PC-9 (cell line): ENCODE measurements around the gene CFAP61. TPM values are rescaled to one million over a fixed set of nuclear protein-coding genes. Genes with fewer than 3 reads are reported as not detected.

Source experiments
- BruUV-seq: library from RNA; stranded (reverse); fragments of 400-500 nt; replicated peaks from 2 replicates; lab custom pipeline; 2021; lab: Mats Ljungman, UMichigan
- CTCF ChIA-PET: fragments of 300-600 bp; sonication (Branson Sonifier 250); formaldehyde crosslinking; loops from one replicate; lab custom pipeline; 2022; ENCODE audit warnings: antibody characterized with exemption; lab: Charles Lee
- POLR2A ChIA-PET: fragments of 300-600 bp; sonication (Branson Sonifier 250); formaldehyde crosslinking; loops from one replicate; lab custom pipeline; 2022; ENCODE audit warnings: antibody characterized with exemption; ENCODE audit not compliant: unreplicated experiment; lab: Charles Lee
- DNase-seq, 2 experiments: peaks; one replicate each; pipeline versions ENCODE4 v3.0.0 to v3.0.0-alpha.2; 2015 to 2022; ENCODE audit warnings: mixed read lengths in 1 of 2
- H2AFZ ChIP-seq: fragments of 200-600 bp; sonication (generic); 2 replicates; pipeline ENCODE4 v1.8.1; 2017; ENCODE audit warnings: antibody characterized with exemption
- H3F3A ChIP-seq: fragments of 200-600 bp; sonication (generic); 2 replicates; pipeline ENCODE4 v1.8.1; 2017; ENCODE audit warnings: antibody characterized with exemption, mild to moderate bottlenecking, low read depth; ENCODE audit not compliant: insufficient read depth
- H3K27ac ChIP-seq: fragments of 200-600 bp; sonication (generic); 2 replicates; pipeline ENCODE4 v1.6.1; 2016; ENCODE audit warnings: mixed run types
- H3K27me3 ChIP-seq: fragments of 200-600 bp; sonication (generic); 2 replicates; pipeline ENCODE4 v1.6.1; 2016; ENCODE audit warnings: low read depth, mixed run types; ENCODE audit not compliant: insufficient read depth
- H3K36me3 ChIP-seq: fragments of 200-600 bp; sonication (generic); 2 replicates; pipeline ENCODE4 v1.6.1; 2016; ENCODE audit warnings: low read depth, mixed run types
- H3K4me1 ChIP-seq: fragments of 200-600 bp; sonication (generic); replicated peaks from 2 replicates; pipeline ENCODE4 v1.6.1; 2016; ENCODE audit warnings: mixed run types; ENCODE audit not compliant: insufficient read depth
- H3K4me2 ChIP-seq: fragments of 200-600 bp; sonication (generic); 2 replicates; pipeline ENCODE4 v1.6.1; 2017; ENCODE audit warnings: mixed run types
- H3K4me3 ChIP-seq: fragments of 200-600 bp; sonication (generic); 2 replicates; pipeline ENCODE4 v1.6.1; 2016; ENCODE audit warnings: mixed run types
- H3K79me2 ChIP-seq: fragments of 200-600 bp; sonication (generic); 2 replicates; pipeline ENCODE4 v1.6.1; 2017; ENCODE audit warnings: low read depth, mixed run types
- H3K9me2 ChIP-seq: fragments of 200-600 bp; sonication (generic); 2 replicates; pipeline ENCODE4 v1.8.1; 2017; ENCODE audit warnings: mild to moderate bottlenecking; ENCODE audit not compliant: insufficient read depth
- H3K9me3 ChIP-seq: fragments of 200-600 bp; sonication (generic); 2 replicates; pipeline ENCODE4 v1.8.1; 2016; ENCODE audit warnings: low read depth; ENCODE audit not compliant: insufficient read depth
- H4K20me1 ChIP-seq: fragments of 200-600 bp; sonication (generic); 2 replicates; pipeline ENCODE4 v1.8.1; 2017; ENCODE audit not compliant: insufficient read depth
- EZH2 ChIP-seq: fragments of 200-600 bp; sonication (generic); IDR thresholded peaks from 2 replicates; pipeline ENCODE4 v1.8.0; 2017; ENCODE audit warnings: antibody characterized with exemption, low read depth
- intact Hi-C: fragments of 100-400 bp; cut with micrococcal nuclease; formaldehyde crosslinking; loops from one replicate; pipeline ENCODE4 v1.10.0; 2022; ENCODE audit not compliant: unreplicated experiment
- total RNA-seq: library from RNA; stranded (reverse); gene quantifications from 2 replicates; pipeline ENCODE4 v1.2.3, GENCODE V29; 2021
- TF ChIP-seq, protein P1 (sequence below): fragments of 200-600 bp; sonication (generic); conservative IDR thresholded peaks from 2 replicates; pipeline ENCODE4 v1.6.1; 2017; ENCODE audit warnings: mixed run types, antibody characterized with exemption, mild to moderate bottlenecking, moderate library complexity

The CFAP61 gene
- total RNA-seq, 1 experiment from 2014 or later = 2.6 TPM

DNA sequence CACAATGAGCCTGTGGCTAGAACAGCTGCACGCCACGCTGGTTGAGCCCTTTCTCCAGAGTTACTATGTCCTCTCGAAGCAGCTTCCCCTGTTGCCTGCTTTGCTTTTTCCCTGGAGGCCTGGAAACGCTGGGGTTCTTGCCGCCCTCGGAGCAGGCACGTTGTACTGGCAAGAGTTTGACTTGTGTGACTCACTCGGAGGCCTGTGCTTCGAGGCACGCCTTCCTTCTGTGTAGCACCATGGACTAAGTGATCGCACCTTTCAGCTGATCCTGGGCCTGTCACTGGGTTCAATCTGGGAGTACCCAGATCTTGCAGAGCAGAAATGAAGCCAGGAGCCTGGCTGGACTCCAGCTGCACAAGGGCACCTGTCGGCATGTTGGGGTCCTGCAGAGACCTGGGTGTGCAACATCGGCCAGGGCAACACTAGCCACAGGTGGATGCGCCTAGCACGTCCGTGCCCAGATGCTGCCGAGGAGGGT is 320.8 kb downstream of the CFAP61 start:
- no TSS peak for BruUV-seq
- Histone ChIP-seq H3K4me3 (no peak overlapping the region), H3F3A (no peaks in the 10 kb centered on the region), H3K4me2 (no peak overlapping the region), H3K4me1 (no peaks in the 10 kb centered on the region), H3K27ac (no peak overlapping the region), H3K79me2 (no peaks in the 10 kb centered on the region), H2AFZ (no peak overlapping the region), H3K27me3 (peaks cover 22% of the 10 kb centered on the region), H4K20me1 (no peaks in the 10 kb centered on the region), H3K9me3 (no peaks in the 10 kb centered on the region), H3K9me2 (no peaks in the 10 kb centered on the region), H3K36me3 (no peaks in the 10 kb centered on the region)
- no peak for DNase-seq
- TF ChIP-seq, protein P1, sequence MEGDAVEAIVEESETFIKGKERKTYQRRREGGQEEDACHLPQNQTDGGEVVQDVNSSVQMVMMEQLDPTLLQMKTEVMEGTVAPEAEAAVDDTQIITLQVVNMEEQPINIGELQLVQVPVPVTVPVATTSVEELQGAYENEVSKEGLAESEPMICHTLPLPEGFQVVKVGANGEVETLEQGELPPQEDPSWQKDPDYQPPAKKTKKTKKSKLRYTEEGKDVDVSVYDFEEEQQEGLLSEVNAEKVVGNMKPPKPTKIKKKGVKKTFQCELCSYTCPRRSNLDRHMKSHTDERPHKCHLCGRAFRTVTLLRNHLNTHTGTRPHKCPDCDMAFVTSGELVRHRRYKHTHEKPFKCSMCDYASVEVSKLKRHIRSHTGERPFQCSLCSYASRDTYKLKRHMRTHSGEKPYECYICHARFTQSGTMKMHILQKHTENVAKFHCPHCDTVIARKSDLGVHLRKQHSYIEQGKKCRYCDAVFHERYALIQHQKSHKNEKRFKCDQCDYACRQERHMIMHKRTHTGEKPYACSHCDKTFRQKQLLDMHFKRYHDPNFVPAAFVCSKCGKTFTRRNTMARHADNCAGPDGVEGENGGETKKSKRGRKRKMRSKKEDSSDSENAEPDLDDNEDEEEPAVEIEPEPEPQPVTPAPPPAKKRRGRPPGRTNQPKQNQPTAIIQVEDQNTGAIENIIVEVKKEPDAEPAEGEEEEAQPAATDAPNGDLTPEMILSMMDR = no peak
- TF ChIP-seq EZH2 = no peak
- intact Hi-C loops = no loop called here
- CTCF ChIA-PET = no interaction called here
- POLR2A ChIA-PET = interaction anchor here (0.5 kb wide), 1 partner anchor 46 kb away, joined by 8 read pairs; no protein-coding TSS in a partner anchor

DNA sequence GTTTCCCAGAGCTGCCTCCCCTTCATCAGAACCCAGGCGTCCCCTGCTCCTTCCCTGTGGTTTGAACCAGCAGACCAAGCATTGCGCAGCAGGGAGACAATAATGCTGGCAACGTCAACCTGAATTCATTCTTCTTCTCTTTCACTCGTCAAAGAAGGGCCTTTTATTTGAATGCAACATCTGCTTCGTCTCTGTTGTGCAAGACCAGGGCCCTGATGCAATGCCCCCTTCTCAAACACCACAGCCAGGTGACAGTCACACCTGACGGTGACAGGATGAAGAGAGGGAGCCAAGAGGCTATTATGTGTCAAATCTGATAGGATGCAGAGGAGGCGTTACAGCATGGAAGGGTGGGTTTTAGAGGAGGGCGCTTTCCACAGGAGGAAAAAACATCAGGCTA is 323.5 kb downstream of the CFAP61 start:
- no peak for DNase-seq
- H3K27ac ChIP-seq = no peak overlapping the region
- H3K79me2 ChIP-seq = no peaks in the 10 kb centered on the region
- H3K36me3 ChIP-seq = no peaks in the 10 kb centered on the region
- POLR2A ChIA-PET = no interaction called here
- no peaks in the 10 kb centered on the region for H3K9me3 ChIP-seq
- no TSS peak for BruUV-seq
- CTCF ChIA-PET = no interaction called here
- no peaks in the 10 kb centered on the region for H3F3A ChIP-seq
- H3K27me3 ChIP-seq = peaks cover 22% of the 10 kb centered on the region
- no peak overlapping the region for H3K4me2 ChIP-seq
- H3K4me1 ChIP-seq = no peaks in the 10 kb centered on the region
- no peaks in the 10 kb centered on the region for H4K20me1 ChIP-seq
- TF ChIP-seq, protein P1 = no peak
- no peak for TF ChIP-seq EZH2
- no peak overlapping the region for H2AFZ ChIP-seq
- H3K9me2 ChIP-seq = no peaks in the 10 kb centered on the region
- intact Hi-C loops = no loop called here
- no peak overlapping the region for H3K4me3 ChIP-seq

DNA sequence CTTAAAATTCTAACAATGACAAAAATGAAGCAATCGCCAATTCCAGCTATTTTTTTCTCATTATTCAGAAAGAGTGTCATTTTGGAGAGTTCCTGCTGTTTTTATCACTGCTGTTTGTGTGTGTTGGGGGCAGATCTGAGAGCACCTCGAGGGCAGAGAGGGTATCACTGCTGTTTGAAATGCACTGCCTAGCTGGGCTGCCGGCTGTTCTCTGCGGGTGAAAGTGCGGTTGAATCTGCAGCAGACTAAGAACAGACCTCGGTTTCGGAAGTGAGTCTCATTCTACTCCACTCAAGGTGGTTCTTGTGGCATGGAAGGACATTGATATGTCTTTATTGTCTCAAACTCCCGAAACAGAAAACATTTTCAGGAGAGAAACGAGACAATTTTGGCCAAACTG is 333.9 kb downstream of the CFAP61 start:
- no peak for DNase-seq
- Histone ChIP-seq H3F3A (no peaks in the 10 kb centered on the region), H3K4me3 (no peak overlapping the region), H3K4me1 (no peaks in the 10 kb centered on the region), H4K20me1 (no peaks in the 10 kb centered on the region), H3K9me3 (no peaks in the 10 kb centered on the region), H2AFZ (no peak overlapping the region), H3K79me2 (no peaks in the 10 kb centered on the region), H3K36me3 (no peaks in the 10 kb centered on the region), H3K27me3 (no peaks in the 10 kb centered on the region), H3K4me2 (no peak overlapping the region), H3K27ac (no peak overlapping the region), H3K9me2 (no peaks in the 10 kb centered on the region)
- BruUV-seq = no TSS peak
- intact Hi-C loops = no loop called here
- CTCF ChIA-PET = no interaction called here
- POLR2A ChIA-PET = no interaction called here
- no peak for TF ChIP-seq EZH2
- TF ChIP-seq, protein P1 = no peak
